PC-9 (cell line): ENCODE data around the gene MAD2L1. TPM values are rescaled to one million over a fixed set of nuclear protein-coding genes. Genes with fewer than 3 reads are reported as not detected.

Source experiments
- BruUV-seq: library from RNA; stranded (reverse); fragments of 400-500 nt; replicated peaks from 2 replicates; lab custom pipeline; 2021; lab: Mats Ljungman, UMichigan
- CTCF ChIA-PET: fragments of 300-600 bp; sonication (Branson Sonifier 250); formaldehyde crosslinking; loops from one replicate; lab custom pipeline; 2022; ENCODE audit warnings: antibody characterized with exemption; lab: Charles Lee
- POLR2A ChIA-PET: fragments of 300-600 bp; sonication (Branson Sonifier 250); formaldehyde crosslinking; loops from one replicate; lab custom pipeline; 2022; ENCODE audit warnings: antibody characterized with exemption; ENCODE audit not compliant: unreplicated experiment; lab: Charles Lee
- DNase-seq, 2 experiments: peaks; one replicate each; pipeline versions ENCODE4 v3.0.0 to v3.0.0-alpha.2; 2015 to 2022; ENCODE audit warnings: mixed read lengths in 1 of 2
- H2AFZ ChIP-seq: fragments of 200-600 bp; sonication (generic); 2 replicates; pipeline ENCODE4 v1.8.1; 2017; ENCODE audit warnings: antibody characterized with exemption
- H3F3A ChIP-seq: fragments of 200-600 bp; sonication (generic); 2 replicates; pipeline ENCODE4 v1.8.1; 2017; ENCODE audit warnings: antibody characterized with exemption, mild to moderate bottlenecking, low read depth; ENCODE audit not compliant: insufficient read depth
- H3K27ac ChIP-seq: fragments of 200-600 bp; sonication (generic); 2 replicates; pipeline ENCODE4 v1.6.1; 2016; ENCODE audit warnings: mixed run types
- H3K27me3 ChIP-seq: fragments of 200-600 bp; sonication (generic); 2 replicates; pipeline ENCODE4 v1.6.1; 2016; ENCODE audit warnings: low read depth, mixed run types; ENCODE audit not compliant: insufficient read depth
- H3K36me3 ChIP-seq: fragments of 200-600 bp; sonication (generic); 2 replicates; pipeline ENCODE4 v1.6.1; 2016; ENCODE audit warnings: low read depth, mixed run types
- H3K4me1 ChIP-seq: fragments of 200-600 bp; sonication (generic); replicated peaks from 2 replicates; pipeline ENCODE4 v1.6.1; 2016; ENCODE audit warnings: mixed run types; ENCODE audit not compliant: insufficient read depth
- H3K4me2 ChIP-seq: fragments of 200-600 bp; sonication (generic); 2 replicates; pipeline ENCODE4 v1.6.1; 2017; ENCODE audit warnings: mixed run types
- H3K4me3 ChIP-seq: fragments of 200-600 bp; sonication (generic); 2 replicates; pipeline ENCODE4 v1.6.1; 2016; ENCODE audit warnings: mixed run types
- H3K79me2 ChIP-seq: fragments of 200-600 bp; sonication (generic); 2 replicates; pipeline ENCODE4 v1.6.1; 2017; ENCODE audit warnings: low read depth, mixed run types
- H3K9me2 ChIP-seq: fragments of 200-600 bp; sonication (generic); 2 replicates; pipeline ENCODE4 v1.8.1; 2017; ENCODE audit warnings: mild to moderate bottlenecking; ENCODE audit not compliant: insufficient read depth
- H3K9me3 ChIP-seq: fragments of 200-600 bp; sonication (generic); 2 replicates; pipeline ENCODE4 v1.8.1; 2016; ENCODE audit warnings: low read depth; ENCODE audit not compliant: insufficient read depth
- H4K20me1 ChIP-seq: fragments of 200-600 bp; sonication (generic); 2 replicates; pipeline ENCODE4 v1.8.1; 2017; ENCODE audit not compliant: insufficient read depth
- EZH2 ChIP-seq: fragments of 200-600 bp; sonication (generic); IDR thresholded peaks from 2 replicates; pipeline ENCODE4 v1.8.0; 2017; ENCODE audit warnings: antibody characterized with exemption, low read depth
- intact Hi-C: fragments of 100-400 bp; cut with micrococcal nuclease; formaldehyde crosslinking; loops from one replicate; pipeline ENCODE4 v1.10.0; 2022; ENCODE audit not compliant: unreplicated experiment
- total RNA-seq: library from RNA; stranded (reverse); gene quantifications from 2 replicates; pipeline ENCODE4 v1.2.3, GENCODE V29; 2021
- TF ChIP-seq, protein P1 (sequence below): fragments of 200-600 bp; sonication (generic); conservative IDR thresholded peaks from 2 replicates; pipeline ENCODE4 v1.6.1; 2017; ENCODE audit warnings: mixed run types, antibody characterized with exemption, mild to moderate bottlenecking, moderate library complexity

MAD2L1 gene
- total RNA-seq, 1 experiment from 2014 or later, result 34.4 TPM

DNA sequence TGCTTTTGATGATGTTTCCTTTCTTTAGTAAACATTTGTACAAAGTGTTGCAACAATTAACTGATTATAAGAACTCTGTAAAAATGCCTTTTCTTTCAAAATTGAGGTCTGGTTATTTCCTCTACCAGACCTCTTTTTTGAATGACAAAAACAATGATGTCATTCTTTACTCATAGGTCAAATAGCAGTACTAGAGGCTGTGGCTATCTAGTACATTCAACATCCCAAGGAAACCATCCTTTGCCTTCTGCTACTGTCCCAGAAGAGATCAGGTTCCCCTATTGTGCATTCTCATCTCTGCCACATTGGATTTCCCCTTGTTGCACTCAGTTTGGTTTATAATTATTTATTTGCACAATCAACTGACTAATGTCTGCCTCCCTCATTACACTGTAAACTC is 19.1 kb upstream of the MAD2L1 start:
- H3K36me3 ChIP-seq, result no peaks in the 10 kb centered on the region
- no peak overlapping the region for H3K4me3 ChIP-seq
- no peaks in the 10 kb centered on the region for H3K27me3 ChIP-seq
- no peaks in the 10 kb centered on the region for H3K4me1 ChIP-seq
- no TSS peak for BruUV-seq
- no peak for DNase-seq
- no peaks in the 10 kb centered on the region for H3K9me2 ChIP-seq
- ChIA-PET POLR2A (no interaction called here), CTCF (no interaction called here)
- TF ChIP-seq EZH2, result no peak
- TF ChIP-seq, protein P1, sequence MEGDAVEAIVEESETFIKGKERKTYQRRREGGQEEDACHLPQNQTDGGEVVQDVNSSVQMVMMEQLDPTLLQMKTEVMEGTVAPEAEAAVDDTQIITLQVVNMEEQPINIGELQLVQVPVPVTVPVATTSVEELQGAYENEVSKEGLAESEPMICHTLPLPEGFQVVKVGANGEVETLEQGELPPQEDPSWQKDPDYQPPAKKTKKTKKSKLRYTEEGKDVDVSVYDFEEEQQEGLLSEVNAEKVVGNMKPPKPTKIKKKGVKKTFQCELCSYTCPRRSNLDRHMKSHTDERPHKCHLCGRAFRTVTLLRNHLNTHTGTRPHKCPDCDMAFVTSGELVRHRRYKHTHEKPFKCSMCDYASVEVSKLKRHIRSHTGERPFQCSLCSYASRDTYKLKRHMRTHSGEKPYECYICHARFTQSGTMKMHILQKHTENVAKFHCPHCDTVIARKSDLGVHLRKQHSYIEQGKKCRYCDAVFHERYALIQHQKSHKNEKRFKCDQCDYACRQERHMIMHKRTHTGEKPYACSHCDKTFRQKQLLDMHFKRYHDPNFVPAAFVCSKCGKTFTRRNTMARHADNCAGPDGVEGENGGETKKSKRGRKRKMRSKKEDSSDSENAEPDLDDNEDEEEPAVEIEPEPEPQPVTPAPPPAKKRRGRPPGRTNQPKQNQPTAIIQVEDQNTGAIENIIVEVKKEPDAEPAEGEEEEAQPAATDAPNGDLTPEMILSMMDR, result no peak
- intact Hi-C loops, result no loop called here
- H3F3A ChIP-seq, result no peaks in the 10 kb centered on the region
- no peaks in the 10 kb centered on the region for H4K20me1 ChIP-seq
- no peaks in the 10 kb centered on the region for H3K79me2 ChIP-seq
- no peak overlapping the region for H2AFZ ChIP-seq
- no peak overlapping the region for H3K27ac ChIP-seq
- no peaks in the 10 kb centered on the region for H3K9me3 ChIP-seq
- no peak overlapping the region for H3K4me2 ChIP-seq

DNA sequence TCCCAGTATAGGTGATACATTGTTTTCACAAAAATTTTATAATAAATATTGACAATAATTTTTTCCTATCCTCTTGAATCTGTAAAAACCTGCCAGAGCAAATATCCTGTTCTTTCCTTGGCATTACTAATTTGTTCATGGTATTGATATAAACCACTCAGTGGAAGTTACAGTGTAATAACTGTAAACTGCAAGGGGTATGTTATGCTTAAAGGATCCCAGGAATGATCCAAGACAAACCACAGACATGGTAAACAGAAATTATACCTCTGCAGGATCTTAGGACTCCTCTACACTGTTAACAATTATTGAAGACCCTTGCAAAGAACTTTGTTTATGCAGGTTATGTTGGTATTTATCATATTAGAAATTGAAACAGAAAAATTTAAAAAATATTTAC is 17.7 kb upstream of the MAD2L1 start:
- no peaks in the 10 kb centered on the region for H3F3A ChIP-seq
- H4K20me1 ChIP-seq, result no peaks in the 10 kb centered on the region
- no peak overlapping the region for H3K4me2 ChIP-seq
- no peak overlapping the region for H3K4me3 ChIP-seq
- H3K79me2 ChIP-seq, result no peaks in the 10 kb centered on the region
- TF ChIP-seq, protein P1, result no peak
- no peak for TF ChIP-seq EZH2
- BruUV-seq, result no TSS peak
- no peak for DNase-seq
- no peaks in the 10 kb centered on the region for H3K27me3 ChIP-seq
- POLR2A ChIA-PET, result no interaction called here
- intact Hi-C loops, result no loop called here
- H3K9me3 ChIP-seq, result no peaks in the 10 kb centered on the region
- no peak overlapping the region for H2AFZ ChIP-seq
- H3K9me2 ChIP-seq, result no peaks in the 10 kb centered on the region
- no peak overlapping the region for H3K27ac ChIP-seq
- no peaks in the 10 kb centered on the region for H3K4me1 ChIP-seq
- CTCF ChIA-PET, result no interaction called here
- no peaks in the 10 kb centered on the region for H3K36me3 ChIP-seq

DNA sequence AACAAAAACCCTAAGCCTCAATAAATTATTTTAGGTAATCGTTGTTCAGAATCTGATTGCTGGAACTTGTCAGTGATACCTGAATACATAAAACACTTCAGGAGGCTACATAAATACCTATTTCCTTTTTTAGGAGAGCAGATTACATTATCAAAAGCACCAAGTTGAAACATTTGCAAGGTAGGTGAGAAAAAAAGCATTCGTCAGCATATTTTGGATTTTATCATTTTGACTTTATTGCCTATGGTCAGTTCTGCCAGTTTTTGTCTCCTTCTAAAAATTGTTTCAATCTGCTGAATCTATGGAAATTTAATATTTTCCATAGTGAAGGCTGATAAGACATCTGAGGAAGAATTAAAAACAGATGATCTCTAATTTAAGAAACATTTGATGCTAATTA is 16.5 kb upstream of the MAD2L1 start:
- no peak overlapping the region for H2AFZ ChIP-seq
- no peak overlapping the region for H3K4me2 ChIP-seq
- CTCF ChIA-PET, result no interaction called here
- no peaks in the 10 kb centered on the region for H3K4me1 ChIP-seq
- H3K9me3 ChIP-seq, result no peaks in the 10 kb centered on the region
- POLR2A ChIA-PET, result no interaction called here
- H3K4me3 ChIP-seq, result no peak overlapping the region
- H3K79me2 ChIP-seq, result no peaks in the 10 kb centered on the region
- TF ChIP-seq EZH2, result no peak
- TF ChIP-seq, protein P1, result no peak
- H3F3A ChIP-seq, result no peaks in the 10 kb centered on the region
- H4K20me1 ChIP-seq, result no peaks in the 10 kb centered on the region
- no peaks in the 10 kb centered on the region for H3K9me2 ChIP-seq
- no peak overlapping the region for H3K27ac ChIP-seq
- no peaks in the 10 kb centered on the region for H3K36me3 ChIP-seq
- DNase-seq, result no peak
- no peaks in the 10 kb centered on the region for H3K27me3 ChIP-seq
- intact Hi-C loops, result no loop called here
- BruUV-seq, result no TSS peak
